Fibroblast of skin of right biceps (primary cell): ENCODE results near the gene NOTO.
"Not testable (repeated sequence)": the region's sequence is repeated elsewhere in the genome, so short reads cannot be mapped to it uniquely, and the experiment has no call there.

ENCODE experiments used
- DNase-seq: peaks from one replicate; pipeline ENCODE4 v3.0.0-alpha.2; 2013

NOTO gene

GRCh38 chr2:73202156-73203054 is at the start of gene NOTO:
Gene NOTO, plus strand, starts transcription at chr2:73202574. Its CDS starts 93 bp downstream, at chr2:73202667.
- no peak for DNase-seq

GRCh38 chr2:73156539-73157124 is 45.7 kb upstream of the NOTO start:
- DNase-seq: peak; percentile 70

- DNase-seq: no peak
Measured at GRCh38 chr2:73162856-73163391, 39.5 kb upstream of the NOTO start.

- peak; percentile 69 for DNase-seq
Measured at GRCh38 chr2:73163483-73164367, 38.6 kb upstream of the NOTO start.

GRCh38 chr2:73165978-73166377 is 36.4 kb upstream of the NOTO start:
- DNase-seq: not testable (repeated sequence)

- DNase-seq: not testable (repeated sequence)
Measured at GRCh38 chr2:73166813-73167212, 35.6 kb upstream of the NOTO start.

- DNase-seq: not testable (repeated sequence)
Measured at GRCh38 chr2:73168348-73168747, 34.0 kb upstream of the NOTO start.

GRCh38 chr2:73170341-73170740 is 32.0 kb upstream of the NOTO start:
- DNase-seq: not testable (repeated sequence)

- peak; percentile 62 for DNase-seq
Measured at GRCh38 chr2:73172963-73173362, 29.4 kb upstream of the NOTO start.

GRCh38 chr2:73173781-73174180 is 28.6 kb upstream of the NOTO start:
- DNase-seq: no peak

GRCh38 chr2:73174244-73174643 is 28.1 kb upstream of the NOTO start:
- no peak for DNase-seq

GRCh38 chr2:73174941-73175662 is 27.3 kb upstream of the NOTO start:
- DNase-seq: no peak

GRCh38 chr2:73175663-73176204 is 26.6 kb upstream of the NOTO start:
- peak; percentile 64 for DNase-seq

- peak; percentile 33 for DNase-seq
Measured at GRCh38 chr2:73176205-73176880, 26.0 kb upstream of the NOTO start.

GRCh38 chr2:73176881-73177644 is 25.3 kb upstream of the NOTO start:
- DNase-seq: peak; percentile 84

GRCh38 chr2:73177645-73178255 is 24.6 kb upstream of the NOTO start:
- no peak for DNase-seq

- no peak for DNase-seq
Measured at GRCh38 chr2:73185965-73186364, 16.4 kb upstream of the NOTO start.

- no peak for DNase-seq
Measured at GRCh38 chr2:73187549-73187948, 14.8 kb upstream of the NOTO start.

GRCh38 chr2:73197579-73197978 is 4.8 kb upstream of the NOTO start:
- no peak for DNase-seq

- not testable (repeated sequence) for DNase-seq
Measured at GRCh38 chr2:73200281-73200680, 2.1 kb upstream of the NOTO start.
